Calu3 (cell line): ENCODE data around the gene HOXA3. TPM values are rescaled to one million over a fixed set of nuclear protein-coding genes. Genes with fewer than 3 reads are reported as not detected.

Experiments used
- BruUV-seq: library from RNA; stranded (reverse); fragments of 400-500 nt; replicated peaks from 2 replicates; lab custom pipeline; 2021; lab: Mats Ljungman, UMichigan
- CTCF ChIA-PET: fragments of 300-600 bp; sonication (Branson Sonifier 250); formaldehyde crosslinking; loops from one replicate; lab custom pipeline; 2022; ENCODE audit warnings: antibody characterized with exemption; lab: Charles Lee
- DNase-seq: peaks from one replicate; pipeline ENCODE4 v3.0.0; 2022
- H3K27ac Mint-ChIP-seq: one replicate; pipeline ENCODE4 v1.8.0; 2022; ENCODE audit warnings: mixed read lengths; ENCODE audit not compliant: unreplicated experiment
- H3K27me3 Mint-ChIP-seq: one replicate; pipeline ENCODE4 v1.8.0; 2022; ENCODE audit warnings: mixed read lengths; ENCODE audit not compliant: unreplicated experiment
- H3K36me3 Mint-ChIP-seq: one replicate; pipeline ENCODE4 v1.8.0; 2022; ENCODE audit warnings: mild to moderate bottlenecking, moderate library complexity, mixed read lengths; ENCODE audit not compliant: insufficient read depth, unreplicated experiment
- H3K4me1 Mint-ChIP-seq: one replicate; pipeline ENCODE4 v1.8.0; 2022; ENCODE audit warnings: mild to moderate bottlenecking, low read depth, mixed read lengths; ENCODE audit not compliant: unreplicated experiment
- H3K4me3 Mint-ChIP-seq: one replicate; pipeline ENCODE4 v1.8.0; 2022; ENCODE audit warnings: mild to moderate bottlenecking, low read depth, moderate library complexity, mixed read lengths; ENCODE audit not compliant: unreplicated experiment
- H3K9me3 Mint-ChIP-seq: one replicate; pipeline ENCODE4 v1.8.0; 2022; ENCODE audit warnings: low read depth, mixed read lengths; ENCODE audit not compliant: unreplicated experiment
- CTCF ChIP-seq: fragments of 200-600 bp; IDR thresholded peaks from one replicate; pipeline ENCODE4 v1.8.0; 2022; ENCODE audit warnings: antibody characterized with exemption; ENCODE audit not compliant: unreplicated experiment
- intact Hi-C: fragments of 100-400 bp; cut with micrococcal nuclease; formaldehyde crosslinking; loops from one replicate; pipeline ENCODE4 v1.10.0; 2022; ENCODE audit not compliant: unreplicated experiment
- total RNA-seq: library from RNA; stranded (reverse); gene quantifications from 2 replicates; pipeline ENCODE4 v1.2.3, GENCODE V29; 2022

The HOXA3 gene
- total RNA-seq, 1 experiment from 2014 or later: 20.9 TPM

GRCh38 chr7:27119412-27119911 lies 32.9 kb downstream of the HOXA3 start:
- Mint-ChIP-seq H3K4me3 (no peak overlapping the region), H3K9me3 (no peaks in the 10 kb centered on the region), H3K4me1 (peaks cover 67% of the 10 kb centered on the region), H3K27ac (no peak overlapping the region), H3K27me3 (no peaks in the 10 kb centered on the region), H3K36me3 (peaks cover 63% of the 10 kb centered on the region)
- intact Hi-C loops: no loop called here
- CTCF ChIA-PET: interaction anchor here (0.5 to 1.7 kb wide), 3 partner anchors 14 to 256 kb away, joined by 3 to 12 read pairs (median 6); no protein-coding TSS in a partner anchor
- no TSS peak for BruUV-seq
- DNase-seq: no peak
- no peak for TF ChIP-seq CTCF

GRCh38 chr7:27118580-27118979 lies 33.8 kb downstream of the HOXA3 start:
- no peak for TF ChIP-seq CTCF
- H3K4me3 Mint-ChIP-seq: no peak overlapping the region
- no peak for DNase-seq
- no peaks in the 10 kb centered on the region for H3K9me3 Mint-ChIP-seq
- no peak overlapping the region for H3K27ac Mint-ChIP-seq
- no peaks in the 10 kb centered on the region for H3K27me3 Mint-ChIP-seq
- peaks cover 62% of the 10 kb centered on the region for H3K36me3 Mint-ChIP-seq
- no TSS peak for BruUV-seq
- intact Hi-C loops: no loop called here
- H3K4me1 Mint-ChIP-seq: peaks cover 62% of the 10 kb centered on the region
- CTCF ChIA-PET: interaction anchor here (0.6 to 2.0 kb wide), 2 partner anchors 20 to 151 kb away, joined by 8 to 9 read pairs; no protein-coding TSS in a partner anchor

GRCh38 chr7:27117887-27118491 lies 34.4 kb downstream of the HOXA3 start:
- Mint-ChIP-seq H3K27ac (no peak overlapping the region), H3K9me3 (no peaks in the 10 kb centered on the region), H3K4me3 (no peak overlapping the region), H3K4me1 (peaks cover 58% of the 10 kb centered on the region), H3K36me3 (peaks cover 65% of the 10 kb centered on the region), H3K27me3 (no peaks in the 10 kb centered on the region)
- intact Hi-C loops: no loop called here
- TF ChIP-seq CTCF: no peak
- BruUV-seq: no TSS peak
- DNase-seq: no peak
- CTCF ChIA-PET: interaction anchor here (0.6 to 2.0 kb wide), 2 partner anchors 19 to 151 kb away, joined by 8 to 9 read pairs; no protein-coding TSS in a partner anchor

GRCh38 chr7:27116962-27117886 lies 35.2 kb downstream of the HOXA3 start:
- peaks cover 59% of the 10 kb centered on the region for H3K36me3 Mint-ChIP-seq
- no peak for DNase-seq
- no peaks in the 10 kb centered on the region for H3K27me3 Mint-ChIP-seq
- no TSS peak for BruUV-seq
- peaks cover 60% of the 10 kb centered on the region for H3K4me1 Mint-ChIP-seq
- H3K9me3 Mint-ChIP-seq: no peaks in the 10 kb centered on the region
- H3K27ac Mint-ChIP-seq: no peak overlapping the region
- no peak overlapping the region for H3K4me3 Mint-ChIP-seq
- CTCF ChIA-PET: interaction anchor here (0.6 to 2.0 kb wide), 2 partner anchors 18 to 740 kb away, joined by 3 to 9 read pairs; no protein-coding TSS in a partner anchor
- intact Hi-C loops: no loop called here
- no peak for TF ChIP-seq CTCF
